WTC11 (cell line): ENCODE measurements around the gene KCND2.

Experiments used
- ATF1 ChIP-seq: sonication (generic); formaldehyde crosslinking; IDR thresholded peaks from 2 replicates; pipeline ENCODE4 v1.8.1; 2023; ENCODE audit warnings: mild to moderate bottlenecking, moderate library complexity, missing genetic modification reagents
- ATF6 ChIP-seq: sonication (generic); formaldehyde crosslinking; IDR thresholded peaks from 2 replicates; pipeline ENCODE4 v1.8.1; 2023; ENCODE audit warnings: mild to moderate bottlenecking, missing genetic modification reagents
- CTCF ChIP-seq: fragments of 200-600 bp; IDR thresholded peaks from 2 replicates; pipeline ENCODE4 v1.8.0; 2022; ENCODE audit warnings: antibody characterized with exemption
- E2F4 ChIP-seq: sonication (generic); formaldehyde crosslinking; IDR thresholded peaks from 2 replicates; pipeline ENCODE4 v1.8.1; 2022; ENCODE audit warnings: low read depth, mild to moderate bottlenecking, moderate library complexity, missing genetic modification reagents, borderline replicate concordance
- ELF4 ChIP-seq: sonication (generic); formaldehyde crosslinking; IDR thresholded peaks from 2 replicates; pipeline ENCODE4 v1.8.1; 2022; ENCODE audit warnings: low read depth, mild to moderate bottlenecking, moderate library complexity, missing genetic modification reagents
- ETV6 ChIP-seq: sonication (generic); formaldehyde crosslinking; IDR thresholded peaks from 2 replicates; pipeline ENCODE4 v1.8.1; 2022; ENCODE audit warnings: mild to moderate bottlenecking, missing genetic modification reagents
- SMAD4 ChIP-seq: sonication (generic); formaldehyde crosslinking; IDR thresholded peaks from 2 replicates; pipeline ENCODE4 v1.8.0; 2022; ENCODE audit warnings: mild to moderate bottlenecking, missing genetic modification reagents
- USF2 ChIP-seq: sonication (generic); formaldehyde crosslinking; IDR thresholded peaks from 2 replicates; pipeline ENCODE4 v1.8.1; 2023; ENCODE audit warnings: mild to moderate bottlenecking, missing genetic modification reagents, moderate library complexity
- ZNF232 ChIP-seq: sonication (generic); formaldehyde crosslinking; IDR thresholded peaks from 2 replicates; pipeline ENCODE4 v1.8.0; 2022; ENCODE audit warnings: mild to moderate bottlenecking, missing genetic modification reagents
- ZNF512 ChIP-seq: sonication (generic); formaldehyde crosslinking; IDR thresholded peaks from 2 replicates; pipeline ENCODE4 v1.8.1; 2022; ENCODE audit warnings: missing genetic modification reagents, borderline replicate concordance

- TF ChIP-seq CTCF (no peak), ZNF512 (CRISPR knock-in tag) (no peak), ELF4 (CRISPR knock-in tag) (no peak), ETV6 (CRISPR knock-in tag) (no peak), ZNF232 (CRISPR knock-in tag) (no peak), USF2 (CRISPR knock-in tag) (no peak), SMAD4 (no peak), ATF6 (CRISPR knock-in tag) (no peak), ATF1 (CRISPR knock-in tag) (no peak), E2F4 (no peak)
These were observed 45.7 kb upstream of the KCND2 start for GRCh38 chr7:120227255-120227654.
